PC-9 (cell line): ENCODE data around the gene SLC7A14.

Experiments
- CTCF ChIP-seq: fragments of 200-600 bp; sonication (generic); conservative IDR thresholded peaks from 2 replicates; pipeline ENCODE4 v1.6.1; 2017; ENCODE audit warnings: mixed run types, antibody characterized with exemption, mild to moderate bottlenecking, moderate library complexity
- EZH2 ChIP-seq: fragments of 200-600 bp; sonication (generic); IDR thresholded peaks from 2 replicates; pipeline ENCODE4 v1.8.0; 2017; ENCODE audit warnings: antibody characterized with exemption, low read depth

GRCh38 chr3:170463011-170463410, 122.9 kb downstream of the SLC7A14 start:
- TF ChIP-seq CTCF (no peak), EZH2 (no peak)
